ENCODE measurements around the gene SIX5. TPM values are rescaled to one million over a fixed set of nuclear protein-coding genes. Genes with fewer than 3 reads are reported as not detected.

Gene SIX5
- 7.6 and 10.1 TPM in 2 replicates for total RNA-seq

GRCh38 chr19:45768984-45769782 lies at the start of gene SIX5:
Gene SIX5, minus strand, starts transcription at chr19:45769252. Its CDS starts 408 bp downstream, at chr19:45768844.

GRCh38 chr19:45814851-45815480 lies 45.9 kb upstream of the SIX5 start, which contains the start of gene RSPH6A:
Gene RSPH6A, minus strand, starts transcription at chr19:45815308. Its CDS starts 132 bp downstream, at chr19:45815176.

GRCh38 chr19:45792470-45793177 lies 23.6 kb upstream of the SIX5 start, which contains the start of gene DMWD:
Gene DMWD, minus strand, starts transcription at chr19:45792845. Its CDS starts 89 bp downstream, at chr19:45792756.

GRCh38 chr19:45782162-45782691 lies 13.2 kb upstream of the SIX5 start, which contains the start of gene DMPK:
Gene DMPK, minus strand, starts transcription at chr19:45782490. Its CDS starts 138 bp downstream, at chr19:45782352.

GRCh38 chr19:45733160-45733810 lies 35.8 kb downstream of the SIX5 start, which contains the start of gene MEIOSIN:
Gene MEIOSIN, plus strand, starts transcription at chr19:45733439. Its CDS starts 1,938 bp downstream, at chr19:45735377.

GRCh38 chr19:45730368-45731288 lies 38.4 kb downstream of the SIX5 start, which contains the start of gene FBXO46:
Gene FBXO46, minus strand, starts transcription at chr19:45730896. Its CDS starts 17,401 bp downstream, at chr19:45713495.

Other genes starting within 250 kb of the SIX5 start
- gene OPA3, start 184.4 kb downstream of the SIX5 start, total RNA-seq = 5.0 and 12.3 TPM in 2 replicates
- gene GPR4, start 167.0 kb downstream of the SIX5 start, total RNA-seq = not detected in 2 replicates
- gene EML2, start 129.9 kb downstream of the SIX5 start, total RNA-seq = 50.2 and 59.6 TPM in 2 replicates
- under 0.01 TPM in 1 of 2 replicates, not detected in the other for gene GIPR, start 101.0 kb downstream of the SIX5 start, total RNA-seq
- 144 and 339 TPM in 2 replicates for gene SNRPD2, start 77.3 kb downstream of the SIX5 start, total RNA-seq
- gene QPCTL, start 76.6 kb downstream of the SIX5 start, total RNA-seq = 27.3 and 28.2 TPM in 2 replicates
- 2.7 and 6.2 TPM in 2 replicates for gene FBXO46, start 38.4 kb downstream of the SIX5 start, total RNA-seq
- gene MEIOSIN, start 35.8 kb downstream of the SIX5 start, total RNA-seq = not detected in 2 replicates
- gene DMPK, start 13.2 kb upstream of the SIX5 start, total RNA-seq = 33.0 and 35.0 TPM in 2 replicates
- gene DMWD, start 23.6 kb upstream of the SIX5 start, total RNA-seq = 34.4 and 50.2 TPM in 2 replicates
- 0.14 and 0.30 TPM in 2 replicates for gene RSPH6A, start 46.1 kb upstream of the SIX5 start, total RNA-seq
- gene SYMPK, start 93.9 kb upstream of the SIX5 start, total RNA-seq = 30.9 and 56.4 TPM in 2 replicates
- not detected in 2 replicates for gene FOXA3, start 95.1 kb upstream of the SIX5 start, total RNA-seq
- 24.1 and 27.7 TPM in 2 replicates for gene IRF2BP1, start 116.9 kb upstream of the SIX5 start, total RNA-seq
- 3.7 and 4.2 TPM in 2 replicates for gene MYPOP, start 133.4 kb upstream of the SIX5 start, total RNA-seq
- not detected in 2 replicates for gene NANOS2, start 145.5 kb upstream of the SIX5 start, total RNA-seq
- 0.23 TPM in 1 of 2 replicates, not detected in the other for gene NOVA2, start 204.6 kb upstream of the SIX5 start, total RNA-seq
- 5.3 and 5.9 TPM in 2 replicates for gene CCDC61, start 226.2 kb upstream of the SIX5 start, total RNA-seq